Measurements from ENCODE around the gene GRB7. TPM values are rescaled to one million over a fixed set of nuclear protein-coding genes. Genes with fewer than 3 reads are reported as not detected.

GRB7 gene
- total RNA-seq, 2 donors from 2014 or later = 54.6 to 73.9 TPM

DNA sequence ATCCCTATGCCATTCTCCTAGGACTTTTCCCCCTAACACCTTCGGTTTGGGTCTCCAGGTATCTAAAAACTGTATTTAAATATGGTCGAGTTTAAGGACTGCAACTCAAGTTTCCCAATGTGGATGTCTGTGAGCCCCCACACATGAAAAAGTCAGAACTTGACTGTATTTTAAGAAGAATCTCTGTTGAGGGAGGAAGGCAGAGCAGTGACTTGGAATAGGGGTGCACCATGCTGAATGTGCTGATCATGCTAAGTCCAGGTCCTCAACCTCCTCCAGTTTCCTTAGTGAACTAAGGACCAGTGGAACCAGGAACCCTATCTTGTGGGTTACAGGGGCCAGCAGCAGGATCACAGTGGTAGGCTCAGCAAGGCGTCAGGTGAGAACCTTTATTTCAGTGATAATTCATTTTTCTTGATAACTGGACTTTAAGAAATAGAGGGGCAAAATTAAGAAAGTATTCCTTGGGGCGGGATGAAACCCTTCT is 19.5 kb downstream of the GRB7 start:
- TF ChIP-seq, protein P1, sequence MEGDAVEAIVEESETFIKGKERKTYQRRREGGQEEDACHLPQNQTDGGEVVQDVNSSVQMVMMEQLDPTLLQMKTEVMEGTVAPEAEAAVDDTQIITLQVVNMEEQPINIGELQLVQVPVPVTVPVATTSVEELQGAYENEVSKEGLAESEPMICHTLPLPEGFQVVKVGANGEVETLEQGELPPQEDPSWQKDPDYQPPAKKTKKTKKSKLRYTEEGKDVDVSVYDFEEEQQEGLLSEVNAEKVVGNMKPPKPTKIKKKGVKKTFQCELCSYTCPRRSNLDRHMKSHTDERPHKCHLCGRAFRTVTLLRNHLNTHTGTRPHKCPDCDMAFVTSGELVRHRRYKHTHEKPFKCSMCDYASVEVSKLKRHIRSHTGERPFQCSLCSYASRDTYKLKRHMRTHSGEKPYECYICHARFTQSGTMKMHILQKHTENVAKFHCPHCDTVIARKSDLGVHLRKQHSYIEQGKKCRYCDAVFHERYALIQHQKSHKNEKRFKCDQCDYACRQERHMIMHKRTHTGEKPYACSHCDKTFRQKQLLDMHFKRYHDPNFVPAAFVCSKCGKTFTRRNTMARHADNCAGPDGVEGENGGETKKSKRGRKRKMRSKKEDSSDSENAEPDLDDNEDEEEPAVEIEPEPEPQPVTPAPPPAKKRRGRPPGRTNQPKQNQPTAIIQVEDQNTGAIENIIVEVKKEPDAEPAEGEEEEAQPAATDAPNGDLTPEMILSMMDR (conservative IDR thresholded peaks at IDR 0.05) = no peak
- H3K27ac ChIP-seq (ENCODE audit: low read depth, low read length) = no peak overlapping the region
- WGBS, 2 experiments (ENCODE audit: insufficient coverage in 1 of 2, insufficient read length in 1 of 2) = 91 to 94% methylated on average over 4 of the region's 4 CpGs
- DNase-seq = no peak
- H3K9me3 ChIP-seq (ENCODE audit: control insufficient read depth, low read length) = no peaks in the 10 kb centered on the region
- no peaks in the 10 kb centered on the region for H3K27me3 Mint-ChIP-seq (ENCODE audit: insufficient read depth)
- H3K27me3 ChIP-seq (ENCODE audit: control insufficient read depth, insufficient read depth, low read length, poor library complexity, severe bottlenecking) = peaks cover 6% of the 10 kb centered on the region
- H3K27ac Mint-ChIP-seq = no peak overlapping the region
- no peaks in the 10 kb centered on the region for H3K36me3 ChIP-seq (ENCODE audit: control insufficient read depth, insufficient read depth, low read length)
- H3K9me3 Mint-ChIP-seq = no peaks in the 10 kb centered on the region
- peaks cover 25% of the 10 kb centered on the region for H3K4me1 Mint-ChIP-seq
- no peaks in the 10 kb centered on the region for H3K36me3 Mint-ChIP-seq (ENCODE audit: low read depth)
- no peak overlapping the region for H3K4me3 Mint-ChIP-seq
- H3K9ac ChIP-seq (ENCODE audit: extremely low read depth, low read length, poor library complexity, severe bottlenecking) = no peak overlapping the region
- H3K4me1 ChIP-seq (ENCODE audit: control insufficient read depth, insufficient read depth, low read length) = peaks cover 3% of the 10 kb centered on the region
- H3K4me3 ChIP-seq (ENCODE audit: low read length) = no peak overlapping the region

DNA sequence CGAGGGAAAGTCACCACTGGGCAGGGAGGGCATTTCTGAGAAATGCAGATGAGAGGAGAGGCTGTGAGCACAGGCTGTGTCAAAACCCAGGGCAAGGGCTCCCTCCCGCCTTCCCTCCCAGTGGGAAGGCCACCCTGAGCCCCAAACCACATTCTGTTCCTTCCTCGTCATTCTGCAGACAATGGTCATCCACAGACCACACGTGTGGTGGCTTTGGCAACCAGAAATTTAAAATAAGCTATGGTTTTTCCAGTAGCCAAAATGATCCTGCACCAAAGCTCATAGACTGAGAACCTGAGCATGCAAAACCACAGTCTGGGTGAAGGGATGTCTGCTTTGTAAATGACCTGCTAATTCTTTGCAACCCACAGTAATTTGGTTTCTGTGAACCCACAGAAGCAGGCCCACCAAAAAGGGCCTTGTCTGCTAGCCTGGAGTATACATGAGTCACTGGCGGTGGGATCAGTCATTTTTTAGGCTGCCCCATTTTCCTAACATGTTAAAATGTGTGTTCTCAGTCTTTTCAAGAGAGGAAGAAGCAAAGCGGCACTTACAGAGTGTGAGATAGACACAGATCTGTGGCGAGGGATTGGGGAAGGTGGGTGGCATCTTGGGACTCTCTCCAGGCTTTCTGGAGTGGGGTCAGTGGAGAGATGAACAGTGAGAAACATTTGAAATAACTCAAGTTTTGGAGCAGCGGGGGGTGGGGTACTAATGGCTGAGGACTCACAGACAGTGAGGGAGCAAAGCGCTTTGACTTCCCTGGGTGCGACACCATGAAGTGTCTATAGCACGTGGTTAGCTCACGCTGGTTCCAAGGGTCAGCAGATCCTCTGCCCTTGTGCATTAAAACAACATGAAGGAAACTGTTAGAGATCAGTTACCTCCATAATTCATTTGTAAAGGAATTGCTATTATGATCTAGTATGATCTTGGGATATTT is 20.5 kb downstream of the GRB7 start:
- H3K27me3 ChIP-seq (ENCODE audit: control insufficient read depth, insufficient read depth, low read length, poor library complexity, severe bottlenecking) = peaks cover 6% of the 10 kb centered on the region
- WGBS, 2 experiments (ENCODE audit: insufficient coverage in 1 of 2, insufficient read length in 1 of 2) = 88 to 89% methylated on average over 12 of the region's 12 CpGs
- no peak overlapping the region for H3K4me3 ChIP-seq (ENCODE audit: low read length)
- no peak overlapping the region for H3K9ac ChIP-seq (ENCODE audit: extremely low read depth, low read length, poor library complexity, severe bottlenecking)
- Mint-ChIP-seq H3K36me3 (ENCODE audit: low read depth) (no peaks in the 10 kb centered on the region), H3K9me3 (no peaks in the 10 kb centered on the region), H3K4me3 (no peak overlapping the region), H3K27ac (no peak overlapping the region), H3K4me1 (peaks cover 24% of the 10 kb centered on the region), H3K27me3 (ENCODE audit: insufficient read depth) (no peaks in the 10 kb centered on the region)
- peak; percentile 56 for DNase-seq
- H3K27ac ChIP-seq (ENCODE audit: low read depth, low read length) = no peak overlapping the region
- H3K9me3 ChIP-seq (ENCODE audit: control insufficient read depth, low read length) = no peaks in the 10 kb centered on the region
- TF ChIP-seq, protein P1 (conservative IDR thresholded peaks at IDR 0.05) = no peak
- H3K36me3 ChIP-seq (ENCODE audit: control insufficient read depth, insufficient read depth, low read length) = no peaks in the 10 kb centered on the region
- H3K4me1 ChIP-seq (ENCODE audit: control insufficient read depth, insufficient read depth, low read length) = peaks cover 3% of the 10 kb centered on the region

DNA sequence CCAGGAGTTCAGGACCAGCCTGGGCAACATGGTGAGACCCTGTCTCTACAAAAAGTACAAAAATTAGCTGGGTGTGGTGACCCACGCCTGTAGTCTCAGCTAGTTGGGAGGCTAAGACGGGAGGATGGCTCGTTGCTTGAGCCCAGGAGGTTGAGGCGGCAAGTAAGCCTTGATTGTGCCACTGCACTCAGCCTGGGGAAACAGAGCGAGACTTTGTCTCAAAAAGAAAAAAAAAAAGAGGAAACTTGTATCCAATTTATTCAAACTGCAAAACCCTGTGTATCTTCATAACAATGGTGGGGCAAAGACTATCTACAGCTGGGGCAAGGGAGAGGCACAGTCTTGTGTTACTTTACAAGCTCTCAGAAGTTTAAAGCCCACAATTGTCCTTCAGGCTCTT is 21.5 kb downstream of the GRB7 start:
- Histone ChIP-seq H3K9ac (ENCODE audit: extremely low read depth, low read length, poor library complexity, severe bottlenecking) (no peak overlapping the region), H3K4me3 (ENCODE audit: low read length) (no peak overlapping the region), H3K27ac (ENCODE audit: low read depth, low read length) (no peak overlapping the region), H3K36me3 (ENCODE audit: control insufficient read depth, insufficient read depth, low read length) (no peaks in the 10 kb centered on the region), H3K4me1 (ENCODE audit: control insufficient read depth, insufficient read depth, low read length) (peaks cover 3% of the 10 kb centered on the region), H3K9me3 (ENCODE audit: control insufficient read depth, low read length) (no peaks in the 10 kb centered on the region), H3K27me3 (ENCODE audit: control insufficient read depth, insufficient read depth, low read length, poor library complexity, severe bottlenecking) (peaks cover 6% of the 10 kb centered on the region)
- H3K36me3 Mint-ChIP-seq (ENCODE audit: low read depth) = no peaks in the 10 kb centered on the region
- H3K9me3 Mint-ChIP-seq = no peaks in the 10 kb centered on the region
- H3K4me1 Mint-ChIP-seq = peaks cover 24% of the 10 kb centered on the region
- TF ChIP-seq, protein P1 (conservative IDR thresholded peaks at IDR 0.05) = no peak
- H3K27me3 Mint-ChIP-seq (ENCODE audit: insufficient read depth) = no peaks in the 10 kb centered on the region
- WGBS, 2 experiments (ENCODE audit: insufficient coverage in 1 of 2, insufficient read length in 1 of 2) = 98% methylated on average over 5 of the region's 5 CpGs
- peak; percentile 32 for DNase-seq
- no peak overlapping the region for H3K4me3 Mint-ChIP-seq
- no peak overlapping the region for H3K27ac Mint-ChIP-seq
